Peyer's patch (tissue), 4 donors: ENCODE results near the gene TWNK.

ENCODE experiments used
- CTCF ChIP-seq, 6 experiments: fragments of 450-650 bp in 4 of 6; fragments of 200-600 bp in 2 of 6; sonication (generic) in 1 of 6; IDR thresholded peaks; one replicate each; pipeline ENCODE4 v1.5.1; 2017 to 2019; ENCODE audit warnings: antibody characterized with exemption in 6 of 6, mild to moderate bottlenecking in 3 of 6, moderate library complexity in 1 of 6
- POLR2A ChIP-seq, 2 donors: fragments of 450-650 bp; IDR thresholded peaks; one replicate each; pipeline ENCODE4 v1.5.1; 2017; ENCODE audit warnings: antibody characterized with exemption in 2 of 2, mild to moderate bottlenecking in 2 of 2, moderate library complexity in 2 of 2

- peak in 2 of 6 experiments; percentile 9 to 18 for TF ChIP-seq CTCF (IDR thresholded peaks at IDR 0.05)
- TF ChIP-seq POLR2A (IDR thresholded peaks at IDR 0.05) = no peak
These were observed 24.4 kb downstream of the TWNK start for GRCh38 chr10:101011517-101012423.
